Suprapubic skin (tissue), 4 donors: Measurements from ENCODE around the gene KRTAP16-1. TPM values are rescaled to one million over a fixed set of nuclear protein-coding genes. Genes with fewer than 3 reads are reported as not detected.

Experiments used
- DNase-seq, 2 donors: peaks; one replicate each; pipeline ENCODE4 v3.0.0-alpha.2; 2019; ENCODE audit warnings: low spot score in 2 of 2
- H3K27ac ChIP-seq: fragments of 200-600 bp; sonication (generic); one replicate; pipeline ENCODE4 v1.5.1; 2019
- H3K27me3 ChIP-seq: fragments of 200-600 bp; sonication (generic); one replicate; pipeline ENCODE4 v1.5.1; 2019
- H3K36me3 ChIP-seq: fragments of 200-600 bp; sonication (generic); one replicate; pipeline ENCODE4 v1.5.1; 2019
- H3K4me1 ChIP-seq: fragments of 200-600 bp; sonication (generic); one replicate; pipeline ENCODE4 v1.5.1; 2019
- H3K4me3 ChIP-seq: fragments of 200-600 bp; sonication (generic); one replicate; pipeline ENCODE4 v1.5.1; 2019; ENCODE audit warnings: mild to moderate bottlenecking
- H3K9me3 ChIP-seq: fragments of 200-600 bp; sonication (generic); one replicate; pipeline ENCODE4 v1.5.1; 2019
- CTCF ChIP-seq, 2 donors: fragments of 200-600 bp in 1 of 2; fragments of 450-650 bp in 1 of 2; sonication (generic) in 1 of 2; IDR thresholded peaks; one replicate each; pipeline ENCODE4 v1.5.1; 2016 to 2019; ENCODE audit warnings: antibody characterized with exemption in 2 of 2, mild to moderate bottlenecking in 1 of 2, moderate library complexity in 1 of 2
- EP300 ChIP-seq: sonication (generic); formaldehyde crosslinking; IDR thresholded peaks from one replicate; pipeline ENCODE4 v1.6.1; 2017; ENCODE audit warnings: antibody characterized with exemption
- POLR2A ChIP-seq, 2 donors: fragments of 450-650 bp; IDR thresholded peaks; one replicate each; pipeline ENCODE4 v1.6.1; 2017; ENCODE audit warnings: antibody characterized with exemption in 2 of 2, mild to moderate bottlenecking in 2 of 2, moderate library complexity in 2 of 2
- POLR2AphosphoS5 ChIP-seq, 3 donors: sonication (generic); formaldehyde crosslinking; IDR thresholded peaks; one replicate each; pipeline ENCODE4 v1.6.1; 2017; ENCODE audit warnings: antibody characterized with exemption in 3 of 3
- WGBS: methylation state at CpG from one replicate; pipeline ENCODE4 v1.1.5; 2018; 5-methylcytosine and 5-hydroxymethylcytosine counted together
- total RNA-seq, 4 donors: library from RNA; depleted of rRNA; stranded (reverse); fragments of >200 nt; gene quantifications; one replicate each; pipeline ENCODE4 v1.1.0, GENCODE V29; 2016

KRTAP16-1 gene
- total RNA-seq, 4 donors from 2014 or later, result 2.2 to 22.0 (median 4.0) TPM; not detected in 1

GRCh38 chr17:41264599-41264998 lies 44.5 kb downstream of the KRTAP16-1 start:
- H3K4me1 ChIP-seq, result no peaks in the 10 kb centered on the region
- DNase-seq, result no peak
- no peaks in the 10 kb centered on the region for H3K36me3 ChIP-seq
- 93% methylated on average over 3 of the region's 3 CpGs for WGBS
- H3K27ac ChIP-seq, result no peak overlapping the region
- TF ChIP-seq POLR2AphosphoS5 (IDR thresholded peaks at IDR 0.05) (no peak), CTCF (IDR thresholded peaks at IDR 0.05) (no peak), POLR2A (IDR thresholded peaks at IDR 0.05) (no peak), EP300 (no peak)
- H3K4me3 ChIP-seq, result no peak overlapping the region
- H3K9me3 ChIP-seq, result no peaks in the 10 kb centered on the region
- peaks cover 15% of the 10 kb centered on the region for H3K27me3 ChIP-seq

GRCh38 chr17:41263212-41263611 lies 45.9 kb downstream of the KRTAP16-1 start:
- Histone ChIP-seq H3K4me1 (no peaks in the 10 kb centered on the region), H3K4me3 (no peak overlapping the region), H3K27ac (no peak overlapping the region), H3K36me3 (no peaks in the 10 kb centered on the region), H3K27me3 (peaks cover 22% of the 10 kb centered on the region), H3K9me3 (no peaks in the 10 kb centered on the region)
- DNase-seq, result no peak
- 89% methylated on average over 2 of the region's 2 CpGs for WGBS
- TF ChIP-seq CTCF (IDR thresholded peaks at IDR 0.05) (no peak), POLR2A (IDR thresholded peaks at IDR 0.05) (no peak), EP300 (no peak), POLR2AphosphoS5 (IDR thresholded peaks at IDR 0.05) (no peak)

GRCh38 chr17:41258406-41258805 lies 50.7 kb downstream of the KRTAP16-1 start:
- no peaks in the 10 kb centered on the region for H3K9me3 ChIP-seq
- DNase-seq, result no peak
- TF ChIP-seq EP300 (no peak), POLR2A (IDR thresholded peaks at IDR 0.05) (no peak), POLR2AphosphoS5 (IDR thresholded peaks at IDR 0.05) (no peak), CTCF (IDR thresholded peaks at IDR 0.05) (no peak)
- H3K27ac ChIP-seq, result no peak overlapping the region
- H3K27me3 ChIP-seq, result peaks cover 22% of the 10 kb centered on the region
- H3K36me3 ChIP-seq, result no peaks in the 10 kb centered on the region
- no peak overlapping the region for H3K4me3 ChIP-seq
- no peaks in the 10 kb centered on the region for H3K4me1 ChIP-seq

Other genes starting within 250 kb of the KRTAP16-1 start
- gene KRTAP2-3, start 249.2 kb downstream of the KRTAP16-1 start, total RNA-seq, result 10 to 100 TPM in 1 of 4 donors, under 1 TPM in 1, not detected in 2; 0.64 to 10.8 TPM
- 10 to 100 TPM in 2 of 4 donors, 1 to 10 TPM in 1, not detected in 1; 6.5 to 76.9 (median 13.4) TPM for gene KRTAP2-4, start 243.4 kb downstream of the KRTAP16-1 start, total RNA-seq
- 10 to 100 TPM in 1 of 4 donors, 1 to 10 TPM in 2, not detected in 1; 7.9 to 50.0 (median 8.5) TPM for gene KRTAP4-7, start 225.2 kb downstream of the KRTAP16-1 start, total RNA-seq
- 10 to 100 TPM in 2 of 4 donors, 1 to 10 TPM in 1, not detected in 1; 4.4 to 15.2 (median 13.6) TPM for gene KRTAP4-8, start 211.2 kb downstream of the KRTAP16-1 start, total RNA-seq
- not detected for gene KRTAP4-16, start 207.1 kb downstream of the KRTAP16-1 start, total RNA-seq
- gene KRTAP4-9, start 203.9 kb downstream of the KRTAP16-1 start, total RNA-seq, result 10 to 100 TPM in 3 of 4 donors, not detected in 1; 10.1 to 58.8 (median 13.1) TPM
- gene KRTAP4-11, start 190.9 kb downstream of the KRTAP16-1 start, total RNA-seq, result 10 to 100 TPM in 1 of 4 donors, 1 to 10 TPM in 2, not detected in 1; 4.3 to 23.4 (median 5.6) TPM
- gene KRTAP4-12, start 185.1 kb downstream of the KRTAP16-1 start, total RNA-seq, result 10 to 100 TPM in 1 of 4 donors, 1 to 10 TPM in 2, not detected in 1; 6.1 to 54.5 (median 8.3) TPM
- gene KRTAP4-6, start 168.8 kb downstream of the KRTAP16-1 start, total RNA-seq, result 10 to 100 TPM in 2 of 4 donors, 1 to 10 TPM in 1, not detected in 1; 9.0 to 45.0 (median 13.0) TPM
- gene KRTAP4-5, start 159.5 kb downstream of the KRTAP16-1 start, total RNA-seq, result 10 to 100 TPM in 1 of 4 donors, 1 to 10 TPM in 2, not detected in 1; 1.1 to 19.2 (median 2.2) TPM
- gene KRTAP4-4, start 148.6 kb downstream of the KRTAP16-1 start, total RNA-seq, result 10 to 100 TPM in 2 of 4 donors, 1 to 10 TPM in 1, not detected in 1; 7.7 to 81.7 (median 24.6) TPM
- 10 to 100 TPM in 2 of 4 donors, 1 to 10 TPM in 1, not detected in 1; 9.0 to 35.4 (median 16.4) TPM for gene KRTAP4-3, start 141.1 kb downstream of the KRTAP16-1 start, total RNA-seq
- 10 to 100 TPM in 3 of 4 donors, not detected in 1; 16.1 to 86.3 (median 16.3) TPM for gene KRTAP4-2, start 131.1 kb downstream of the KRTAP16-1 start, total RNA-seq
- 10 to 100 TPM in 2 of 4 donors, 1 to 10 TPM in 1, not detected in 1; 4.2 to 51.7 (median 16.7) TPM for gene KRTAP4-1, start 124.4 kb downstream of the KRTAP16-1 start, total RNA-seq
- 1 to 10 TPM in 1 of 4 donors, not detected in 3; 1.1 TPM for gene KRTAP9-1, start 119.4 kb downstream of the KRTAP16-1 start, total RNA-seq
- gene KRTAP9-2, start 82.7 kb downstream of the KRTAP16-1 start, total RNA-seq, result 100 to 1,000 TPM in 1 of 4 donors, 10 to 100 TPM in 2, not detected in 1; 36.3 to 127 (median 60.8) TPM
- gene KRTAP9-3, start 76.9 kb downstream of the KRTAP16-1 start, total RNA-seq, result 100 to 1,000 TPM in 1 of 4 donors, 10 to 100 TPM in 2, not detected in 1; 29.0 to 178 (median 61.4) TPM
- 10 to 100 TPM in 3 of 4 donors, not detected in 1; 27.1 to 89.8 (median 46.6) TPM for gene KRTAP9-8, start 71.3 kb downstream of the KRTAP16-1 start, total RNA-seq
- gene KRTAP9-4, start 59.6 kb downstream of the KRTAP16-1 start, total RNA-seq, result 100 to 1,000 TPM in 1 of 4 donors, 10 to 100 TPM in 2, not detected in 1; 18.8 to 103 (median 50.1) TPM
- gene KRTAP9-9, start 53.9 kb downstream of the KRTAP16-1 start, total RNA-seq, result 10 to 100 TPM in 3 of 4 donors, not detected in 1; 14.3 to 53.1 (median 23.9) TPM
- 1 to 10 TPM in 1 of 4 donors, under 1 TPM in 1, not detected in 2; 0.52 to 7.1 TPM for gene KRTAP9-6, start 43.9 kb downstream of the KRTAP16-1 start, total RNA-seq
- 10 to 100 TPM in 1 of 4 donors, 1 to 10 TPM in 1, not detected in 2; 10.0 to 20.3 TPM for gene KRTAP9-7, start 33.6 kb downstream of the KRTAP16-1 start, total RNA-seq
- gene KRTAP29-1, start 6.5 kb downstream of the KRTAP16-1 start, total RNA-seq, result 1 to 10 TPM in 2 of 4 donors, under 1 TPM in 1, not detected in 1; 0.85 to 3.4 (median 2.2) TPM
- gene KRTAP17-1, start 6.4 kb upstream of the KRTAP16-1 start, total RNA-seq, result 10 to 100 TPM in 2 of 4 donors, 1 to 10 TPM in 1, not detected in 1; 8.0 to 81.5 (median 24.2) TPM
- 100 to 1,000 TPM in 1 of 4 donors, 10 to 100 TPM in 1, 1 to 10 TPM in 2; 1.2 to 144 (median 8.3) TPM for gene KRT33A, start 41.5 kb upstream of the KRTAP16-1 start, total RNA-seq
- gene KRT33B, start 60.5 kb upstream of the KRTAP16-1 start, total RNA-seq, result 100 to 1,000 TPM in 1 of 4 donors, 10 to 100 TPM in 2, not detected in 1; 10.7 to 194 (median 27.9) TPM
- gene KRT34, start 73.0 kb upstream of the KRTAP16-1 start, total RNA-seq, result 100 to 1,000 TPM in 1 of 4 donors, 10 to 100 TPM in 2, under 1 TPM in 1; 0.56 to 117 (median 22.2) TPM
- 100 to 1,000 TPM in 1 of 4 donors, 10 to 100 TPM in 3; 38.5 to 618 (median 84.8) TPM for gene KRT31, start 88.3 kb upstream of the KRTAP16-1 start, total RNA-seq
- gene KRT37, start 115.3 kb upstream of the KRTAP16-1 start, total RNA-seq, result 1 to 10 TPM in 1 of 4 donors, under 1 TPM in 1, not detected in 2; 0.53 to 7.1 TPM
- 10 to 100 TPM in 1 of 4 donors, 1 to 10 TPM in 2, not detected in 1; 1.6 to 21.6 (median 3.9) TPM for gene KRT38, start 131.7 kb upstream of the KRTAP16-1 start, total RNA-seq
- 10 to 100 TPM in 3 of 4 donors, under 1 TPM in 1; 0.40 to 71.2 (median 14.8) TPM for gene KRT32, start 158.1 kb upstream of the KRTAP16-1 start, total RNA-seq
- gene KRT35, start 171.8 kb upstream of the KRTAP16-1 start, total RNA-seq, result 100 to 1,000 TPM in 1 of 4 donors, 10 to 100 TPM in 2, 1 to 10 TPM in 1; 2.5 to 156 (median 38.8) TPM
- gene KRT36, start 180.6 kb upstream of the KRTAP16-1 start, total RNA-seq, result 1 to 10 TPM in 2 of 4 donors, under 1 TPM in 1, not detected in 1; 0.79 to 3.9 (median 1.2) TPM
- under 1 TPM in 1 of 4 donors, not detected in 3; 0.51 TPM for gene KRT13, start 196.3 kb upstream of the KRTAP16-1 start, total RNA-seq
- 1,000 to 10,000 TPM in 3 of 4 donors, 100 to 1,000 TPM in 1; 690 to 2,507 (median 1,431) TPM for gene KRT15, start 209.6 kb upstream of the KRTAP16-1 start, total RNA-seq
- gene KRT19, start 219.0 kb upstream of the KRTAP16-1 start, total RNA-seq, result 100 to 1,000 TPM; 180 to 307 (median 215) TPM